SK-N-MC (cell line): ENCODE data around the gene NDUFS8.

ENCODE experiments used
- EZH2 ChIP-seq: fragments of 200-600 bp; sonication (generic); IDR thresholded peaks from one replicate; pipeline ENCODE4 v1.6.1; 2017; ENCODE audit warnings: antibody characterized with exemption
- FOXP2 ChIP-seq: optimal IDR thresholded peaks from 2 replicates; pipeline ENCODE3; 2011; ENCODE audit warnings: mild to moderate bottlenecking, moderate library complexity; ENCODE audit not compliant: insufficient read depth; ENCODE audit errors: extremely low read length, control extremely low read depth
- POLR2AphosphoS5 ChIP-seq: IDR thresholded peaks from 2 replicates; pipeline ENCODE4 v1.6.1; 2012; ENCODE audit warnings: mild to moderate bottlenecking, low read depth, low read length, borderline replicate concordance

GRCh38 chr11:68006606-68007166 is 23.8 kb upstream of the NDUFS8 start:
- TF ChIP-seq EZH2: no peak
- no peak for TF ChIP-seq POLR2AphosphoS5
- TF ChIP-seq FOXP2: no peak
